PC-3 (cell line): ENCODE results near the gene CACNA1B. TPM values are rescaled to one million over a fixed set of nuclear protein-coding genes. Genes with fewer than 3 reads are reported as not detected.

Source experiments
- ATAC-seq: fragments of 200-7000 bp; cut with Tn5 transposase; 2 replicates; pipeline ENCODE4 v1.9.1; 2020; ENCODE audit warnings: mild to moderate bottlenecking, moderate library complexity
- BruUV-seq: library from RNA; stranded (reverse); fragments of 400-500 nt; replicated peaks from 2 replicates; lab custom pipeline; 2021; lab: Mats Ljungman, UMichigan
- CTCF ChIA-PET: fragments of 300-600 bp; sonication (Branson Sonifier 250); formaldehyde crosslinking; loops from one replicate; lab custom pipeline; 2022; ENCODE audit warnings: antibody characterized with exemption; lab: Charles Lee
- POLR2A ChIA-PET: fragments of 300-600 bp; sonication (Branson Sonifier 250); formaldehyde crosslinking; loops from one replicate; lab custom pipeline; 2022; ENCODE audit warnings: antibody characterized with exemption; ENCODE audit not compliant: unreplicated experiment; lab: Charles Lee
- DNase-seq: peaks from one replicate; pipeline ENCODE4 v3.0.0-alpha.2; 2015
- H2AFZ ChIP-seq: fragments of 300-600 bp; sonication (generic); 2 replicates; pipeline ENCODE4 v1.6.0; 2016; ENCODE audit warnings: antibody characterized with exemption, low read length
- H3F3A ChIP-seq: fragments of 300-600 bp; sonication (generic); one replicate; pipeline ENCODE4 v1.6.0; 2017; ENCODE audit warnings: antibody characterized with exemption, low read length, control low read depth, mild to moderate bottlenecking; ENCODE audit not compliant: unreplicated experiment
- H3K27ac ChIP-seq: fragments of 300-600 bp; sonication (generic); 2 replicates; pipeline ENCODE4 v1.5.1; 2016; ENCODE audit warnings: mild to moderate bottlenecking, low read length
- H3K27me3 ChIP-seq: fragments of 300-600 bp; sonication (generic); 2 replicates; pipeline ENCODE4 v1.6.1; 2016; ENCODE audit warnings: low read length, mixed read lengths
- H3K36me3 ChIP-seq: fragments of 300-600 bp; sonication (generic); 2 replicates; pipeline ENCODE4 v1.6.1; 2016; ENCODE audit warnings: low read depth, mixed run types, low read length, mixed read lengths
- H3K4me1 ChIP-seq: fragments of 300-600 bp; sonication (generic); 2 replicates; pipeline ENCODE4 v1.5.1; 2016; ENCODE audit warnings: low read length; ENCODE audit not compliant: insufficient read depth
- H3K4me2 ChIP-seq: fragments of 300-600 bp; sonication (generic); 2 replicates; pipeline ENCODE4 v1.6.0; 2016; ENCODE audit warnings: low read length
- H3K4me3 ChIP-seq: fragments of 300-600 bp; sonication (generic); 2 replicates; pipeline ENCODE4 v1.5.1; 2016; ENCODE audit warnings: mild to moderate bottlenecking, low read length, mixed read lengths
- H3K79me2 ChIP-seq: fragments of 300-600 bp; sonication (generic); 2 replicates; pipeline ENCODE4 v1.6.1; 2017; ENCODE audit warnings: low read length, mixed read lengths
- H3K9ac ChIP-seq: fragments of 300-600 bp; sonication (generic); 2 replicates; pipeline ENCODE4 v1.6.0; 2016; ENCODE audit warnings: mild to moderate bottlenecking, low read length
- H3K9me2 ChIP-seq: fragments of 300-600 bp; sonication (generic); replicated peaks from 2 replicates; pipeline ENCODE4 v1.6.1; 2016; ENCODE audit warnings: mixed run types, low read length, mixed read lengths
- H3K9me3 ChIP-seq: fragments of 300-600 bp; sonication (generic); 2 replicates; pipeline ENCODE4 v1.6.1; 2016; ENCODE audit warnings: low read length, mixed read lengths
- H4K20me1 ChIP-seq: fragments of 300-600 bp; sonication (generic); 2 replicates; pipeline ENCODE4 v1.6.1; 2016; ENCODE audit warnings: low read length, mixed read lengths
- EZH2 ChIP-seq: fragments of 300-600 bp; sonication (generic); IDR thresholded peaks from one replicate; pipeline ENCODE4 v1.6.1; 2017; ENCODE audit warnings: antibody characterized with exemption, mild to moderate bottlenecking, low read length; ENCODE audit not compliant: unreplicated experiment
- EZH2phosphoT487 ChIP-seq: fragments of 300-600 bp; sonication (generic); IDR thresholded peaks from 2 replicates; pipeline ENCODE4 v1.6.1; 2018; ENCODE audit warnings: mild to moderate bottlenecking, antibody characterized with exemption, low read length, borderline replicate concordance
- intact Hi-C: fragments of 100-400 bp; cut with micrococcal nuclease; formaldehyde crosslinking; loops from 2 replicates; pipeline ENCODE4 v1.9.0; 2023
- total RNA-seq: library from RNA; depleted of rRNA; stranded (reverse); fragments of >200 nt; gene quantifications from 2 replicates; pipeline ENCODE4 v1.2.3, GENCODE V29; 2014
- TF ChIP-seq, protein P1 (sequence below): fragments of 300-600 bp; sonication (generic); conservative IDR thresholded peaks from 2 replicates; pipeline ENCODE4 v1.5.1; 2017; ENCODE audit warnings: antibody characterized with exemption, low read depth, mild to moderate bottlenecking, low read length

CACNA1B gene
- total RNA-seq, 1 experiment from 2014 or later: not detected

DNA sequence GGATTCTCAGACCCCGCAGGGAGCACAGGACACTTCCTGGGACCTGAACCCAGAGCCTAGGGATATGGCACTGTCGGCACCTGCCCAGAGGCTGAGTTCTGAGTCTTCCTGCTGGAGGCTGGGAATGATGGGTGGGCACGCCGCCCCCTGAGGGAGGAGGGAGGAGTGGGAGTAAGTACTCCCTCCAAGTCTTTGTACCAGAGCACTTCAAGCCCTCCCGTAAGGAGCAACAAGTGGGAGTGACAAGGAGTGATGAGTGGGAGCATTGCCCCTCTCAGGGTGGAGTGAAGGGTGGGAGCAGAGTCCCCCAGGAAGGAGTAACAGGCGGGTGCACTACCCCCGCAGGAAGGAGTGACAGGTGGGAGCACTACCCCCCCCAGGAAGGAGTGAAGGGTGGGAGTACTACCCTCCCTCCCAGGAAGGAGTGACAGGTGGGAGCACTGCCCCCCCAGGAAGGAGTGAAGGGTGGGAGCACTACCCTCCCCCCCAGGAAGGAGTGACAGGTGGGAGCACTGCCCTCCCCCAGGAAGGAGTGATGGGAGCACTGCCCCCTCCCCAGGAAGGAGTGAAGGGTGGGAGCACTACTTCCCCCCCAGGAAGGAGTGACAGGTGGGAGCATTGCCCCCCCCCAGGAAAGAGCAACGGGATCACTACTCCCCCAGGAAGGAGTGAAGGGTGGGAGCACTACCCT lies 100.1 kb downstream of the CACNA1B start:
- intact Hi-C loops: no loop called here
- Histone ChIP-seq H3K9ac (no peak overlapping the region), H2AFZ (no peak overlapping the region), H3K36me3 (no peaks in the 10 kb centered on the region), H3K4me3 (no peak overlapping the region), H3K4me1 (peaks cover 6% of the 10 kb centered on the region), H3K27ac (no peak overlapping the region), H3K4me2 (no peak overlapping the region), H3K79me2 (no peaks in the 10 kb centered on the region), H3K27me3 (no peaks in the 10 kb centered on the region), H3F3A (no peaks in the 10 kb centered on the region), H3K9me2 (no peaks in the 10 kb centered on the region), H3K9me3 (no peaks in the 10 kb centered on the region), H4K20me1 (no peaks in the 10 kb centered on the region)
- CTCF ChIA-PET: no interaction called here
- no peak for DNase-seq
- POLR2A ChIA-PET: no interaction called here
- no peak for TF ChIP-seq EZH2phosphoT487
- TF ChIP-seq, protein P1, sequence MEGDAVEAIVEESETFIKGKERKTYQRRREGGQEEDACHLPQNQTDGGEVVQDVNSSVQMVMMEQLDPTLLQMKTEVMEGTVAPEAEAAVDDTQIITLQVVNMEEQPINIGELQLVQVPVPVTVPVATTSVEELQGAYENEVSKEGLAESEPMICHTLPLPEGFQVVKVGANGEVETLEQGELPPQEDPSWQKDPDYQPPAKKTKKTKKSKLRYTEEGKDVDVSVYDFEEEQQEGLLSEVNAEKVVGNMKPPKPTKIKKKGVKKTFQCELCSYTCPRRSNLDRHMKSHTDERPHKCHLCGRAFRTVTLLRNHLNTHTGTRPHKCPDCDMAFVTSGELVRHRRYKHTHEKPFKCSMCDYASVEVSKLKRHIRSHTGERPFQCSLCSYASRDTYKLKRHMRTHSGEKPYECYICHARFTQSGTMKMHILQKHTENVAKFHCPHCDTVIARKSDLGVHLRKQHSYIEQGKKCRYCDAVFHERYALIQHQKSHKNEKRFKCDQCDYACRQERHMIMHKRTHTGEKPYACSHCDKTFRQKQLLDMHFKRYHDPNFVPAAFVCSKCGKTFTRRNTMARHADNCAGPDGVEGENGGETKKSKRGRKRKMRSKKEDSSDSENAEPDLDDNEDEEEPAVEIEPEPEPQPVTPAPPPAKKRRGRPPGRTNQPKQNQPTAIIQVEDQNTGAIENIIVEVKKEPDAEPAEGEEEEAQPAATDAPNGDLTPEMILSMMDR: no peak
- no peak for TF ChIP-seq EZH2
- BruUV-seq: no TSS peak
- ATAC-seq: no peak

DNA sequence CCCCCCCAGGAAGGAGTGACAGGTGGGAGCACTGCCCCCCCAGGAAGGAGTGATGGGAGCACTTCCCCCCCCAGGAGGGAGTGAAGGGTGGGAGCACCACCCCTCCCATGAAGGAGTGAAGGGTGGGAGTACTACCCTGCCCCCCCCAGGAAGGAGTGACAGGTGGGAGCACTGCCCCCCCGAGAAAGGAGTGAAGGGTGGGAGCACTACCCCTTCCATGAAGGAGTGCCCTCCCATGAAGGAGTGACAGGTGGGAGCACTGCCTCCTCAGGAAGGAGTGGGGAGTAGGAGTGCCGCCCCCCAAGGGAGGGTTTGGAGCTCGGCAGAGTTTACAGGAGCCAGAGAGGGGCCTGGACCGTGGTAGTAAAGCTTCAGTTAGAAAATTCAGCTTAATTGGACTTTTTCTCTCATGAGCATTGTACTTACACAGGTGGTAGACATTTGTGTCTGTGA lies 100.7 kb downstream of the CACNA1B start:
- H4K20me1 ChIP-seq: no peaks in the 10 kb centered on the region
- H3K4me2 ChIP-seq: no peak overlapping the region
- H3K4me3 ChIP-seq: no peak overlapping the region
- H2AFZ ChIP-seq: no peak overlapping the region
- ATAC-seq (no peak), DNase-seq (no peak)
- no peaks in the 10 kb centered on the region for H3K9me2 ChIP-seq
- intact Hi-C loops: no loop called here
- H3F3A ChIP-seq: no peaks in the 10 kb centered on the region
- H3K79me2 ChIP-seq: no peaks in the 10 kb centered on the region
- H3K4me1 ChIP-seq: peaks cover 6% of the 10 kb centered on the region
- ChIA-PET CTCF (no interaction called here), POLR2A (no interaction called here)
- H3K27me3 ChIP-seq: no peaks in the 10 kb centered on the region
- no peaks in the 10 kb centered on the region for H3K9me3 ChIP-seq
- no peak overlapping the region for H3K9ac ChIP-seq
- no peak overlapping the region for H3K27ac ChIP-seq
- BruUV-seq: no TSS peak
- H3K36me3 ChIP-seq: no peaks in the 10 kb centered on the region
- no peak for TF ChIP-seq EZH2phosphoT487
- TF ChIP-seq EZH2: no peak
- TF ChIP-seq, protein P1: no peak

DNA sequence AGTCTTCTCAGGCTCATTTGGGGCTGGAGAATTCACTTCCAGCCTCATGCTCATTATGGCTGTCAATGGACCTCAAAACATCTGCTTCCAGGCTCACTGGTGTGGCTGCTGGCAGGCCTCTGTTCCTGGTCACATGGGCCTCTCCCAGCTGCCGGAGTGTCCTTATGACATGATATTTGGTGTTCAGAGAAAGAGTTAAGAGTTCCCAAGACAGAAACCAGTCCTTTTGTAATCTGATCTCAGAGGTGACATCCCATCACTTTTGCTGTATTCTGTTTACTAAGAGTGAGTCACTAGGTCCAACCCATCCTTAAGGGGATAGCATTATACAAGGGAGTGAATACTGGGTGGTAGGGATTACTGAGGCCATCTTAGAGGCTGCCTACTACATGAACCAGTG lies 104.6 kb downstream of the CACNA1B start:
- POLR2A ChIA-PET: no interaction called here

More for the DNA sequence above, 104.6 kb downstream of the CACNA1B start:
- Histone ChIP-seq H3F3A (no peaks in the 10 kb centered on the region), H3K9ac (no peak overlapping the region), H2AFZ (no peak overlapping the region), H3K9me3 (no peaks in the 10 kb centered on the region), H4K20me1 (no peaks in the 10 kb centered on the region), H3K4me3 (no peak overlapping the region), H3K4me2 (0 out of 2 replicates have a peak overlapping the region, but pooled peaks have one; percentile 27), H3K36me3 (no peaks in the 10 kb centered on the region), H3K27ac (no peak overlapping the region), H3K4me1 (peaks cover 6% of the 10 kb centered on the region), H3K27me3 (no peaks in the 10 kb centered on the region), H3K79me2 (no peaks in the 10 kb centered on the region), H3K9me2 (no peaks in the 10 kb centered on the region)
- TF ChIP-seq EZH2 (no peak), EZH2phosphoT487 (no peak)
- TF ChIP-seq, protein P1: no peak
- CTCF ChIA-PET: no interaction called here
- intact Hi-C loops: no loop called here
- BruUV-seq: no TSS peak
- DNase-seq: peak; percentile 64
- ATAC-seq: peak; percentile 87
